Limb (tissue), 2 donors: ENCODE results near the gene SH3BGRL2.
"Not testable (repeated sequence)": the region's sequence is repeated elsewhere in the genome, so short reads cannot be mapped to it uniquely, and the experiment has no call there.

Source experiments
- DNase-seq, 2 donors: peaks; one replicate each; pipeline ENCODE4 v3.0.0-alpha.2; 2016; ENCODE audit errors: extremely low spot score in 2 of 2

Gene SH3BGRL2

DNA sequence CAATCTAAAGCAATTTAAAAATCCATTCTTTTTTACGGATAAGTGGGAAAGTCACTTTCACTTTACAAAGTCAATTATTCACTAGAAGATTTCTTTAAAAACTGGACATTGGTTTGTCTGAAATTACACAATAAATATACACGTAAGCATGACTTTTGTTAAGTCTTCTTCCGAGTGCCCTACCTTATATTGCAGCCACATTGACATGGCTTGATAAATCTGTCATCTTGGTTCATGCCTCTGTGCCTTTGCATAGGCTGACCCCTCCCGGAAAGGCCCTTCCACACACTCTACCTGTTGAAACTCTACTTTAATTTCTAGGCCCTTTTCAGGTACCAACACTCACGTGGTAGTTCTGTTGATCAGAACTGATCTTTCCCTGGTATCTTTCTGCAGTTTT lies 104.1 kb downstream of the SH3BGRL2 start:
- no peak for DNase-seq

DNA sequence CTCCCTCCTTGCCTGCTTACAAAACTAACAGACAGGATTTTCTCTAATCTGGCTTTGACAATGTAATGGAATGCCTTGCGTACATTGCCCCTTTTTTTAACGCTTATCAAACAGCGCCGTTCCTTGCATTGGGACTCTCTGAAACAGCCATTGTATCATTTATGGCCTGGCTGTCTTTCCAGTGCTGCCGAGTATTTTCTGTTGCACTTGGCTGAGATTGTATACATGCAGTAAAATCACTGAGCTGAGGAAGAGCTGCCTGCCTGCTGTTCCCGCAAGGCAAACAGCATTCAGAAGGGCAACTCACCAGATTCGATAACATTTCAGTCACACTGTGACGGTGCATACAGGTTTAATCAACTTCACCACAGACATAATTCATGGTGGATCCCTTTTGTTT lies 106.0 kb downstream of the SH3BGRL2 start:
- DNase-seq = no peak

DNA sequence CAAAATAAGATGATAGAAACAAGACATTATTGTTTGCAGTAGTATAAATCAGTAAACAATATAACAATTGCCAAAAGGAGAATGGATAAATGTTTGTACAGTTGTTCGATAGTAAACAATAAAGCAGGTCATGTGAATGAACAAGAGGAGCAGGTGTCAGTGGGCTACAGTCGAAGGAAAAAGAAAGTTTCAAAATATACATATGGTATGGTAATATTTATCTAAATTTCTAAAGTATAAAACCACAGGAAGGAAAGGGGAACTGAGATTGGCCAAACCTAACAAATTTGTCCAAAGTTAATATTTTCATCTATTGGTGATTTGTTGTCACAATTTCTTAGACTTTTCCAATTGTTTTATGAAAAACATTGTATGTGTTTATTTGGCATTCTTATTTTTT lies 110.9 kb downstream of the SH3BGRL2 start:
- no peak for DNase-seq

DNA sequence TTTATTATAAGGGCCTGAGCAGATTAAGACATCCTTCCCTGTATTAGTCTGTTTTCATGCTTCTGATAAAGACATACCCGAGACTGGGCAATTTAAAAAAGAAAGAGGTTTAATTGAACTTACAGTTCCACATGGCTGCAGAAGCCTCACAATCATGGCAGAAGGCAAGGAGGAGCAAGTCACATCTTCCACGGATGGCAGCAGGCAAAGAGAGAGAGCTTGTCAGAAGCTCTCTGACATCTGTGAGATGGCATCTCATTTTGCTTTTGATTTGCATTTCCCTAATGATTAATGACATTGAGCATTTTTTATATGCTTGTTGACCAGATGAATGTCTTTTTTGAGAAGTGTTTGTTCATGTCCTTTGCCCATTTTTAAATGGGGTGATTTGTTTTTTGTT lies 114.2 kb downstream of the SH3BGRL2 start:
- not testable (repeated sequence) for DNase-seq

GRCh38 chr6:79746325-79746724 lies 115.2 kb downstream of the SH3BGRL2 start:
- DNase-seq = not testable (repeated sequence)

DNA sequence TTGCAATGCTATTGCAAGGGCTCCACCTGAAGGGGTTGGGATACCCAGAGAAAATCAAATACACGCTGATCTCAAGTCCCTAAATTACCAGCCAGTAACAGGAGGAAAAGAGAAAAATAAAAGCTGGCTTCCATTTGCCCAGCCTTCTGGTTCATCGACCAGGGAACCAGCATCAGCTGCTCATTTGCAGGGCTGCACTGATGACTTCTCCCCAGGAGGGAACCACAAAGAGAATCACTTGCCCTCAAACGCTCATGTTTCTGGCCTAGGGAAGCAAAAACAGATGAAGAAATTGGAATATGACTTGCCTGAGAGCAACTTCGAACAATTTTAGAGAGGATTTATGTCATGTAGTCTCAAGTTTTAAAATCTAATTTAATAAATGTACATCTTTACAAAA lies 119.7 kb downstream of the SH3BGRL2 start:
- DNase-seq = no peak
